Smooth muscle cell (in vitro differentiated cells): ENCODE measurements around the gene POLDIP2. TPM values are rescaled to one million over a fixed set of nuclear protein-coding genes. Genes with fewer than 3 reads are reported as not detected.

Experiments
- DNase-seq: peaks from one replicate; lab custom pipeline; 2025; ENCODE audit not compliant: unreplicated experiment; lab: John Stamatoyannopoulos, UW
- H2AFZ ChIP-seq: fragments of 200-600 bp; sonication (generic); 2 replicates; pipeline ENCODE4 v1.6.0; 2016; ENCODE audit warnings: antibody characterized with exemption, low read depth, mild to moderate bottlenecking
- H3F3A ChIP-seq: fragments of 200-600 bp; sonication (generic); 2 replicates; pipeline ENCODE4 v1.6.0; 2017; ENCODE audit warnings: antibody characterized with exemption, low read depth
- H3K27ac ChIP-seq: fragments of 200-600 bp; sonication (generic); 2 replicates; pipeline ENCODE4 v1.5.1; 2016; ENCODE audit warnings: low read depth, mild to moderate bottlenecking
- H3K27me3 ChIP-seq: fragments of 200-600 bp; sonication (generic); 2 replicates; pipeline ENCODE4 v1.6.1; 2016; ENCODE audit warnings: low read depth, mild to moderate bottlenecking
- H3K36me3 ChIP-seq: fragments of 200-600 bp; sonication (generic); 2 replicates; pipeline ENCODE4 v1.5.1; 2016; ENCODE audit warnings: low read depth
- H3K4me1 ChIP-seq: fragments of 200-600 bp; sonication (generic); 2 replicates; pipeline ENCODE4 v1.5.1; 2016; ENCODE audit warnings: low read depth
- H3K4me2 ChIP-seq: fragments of 200-600 bp; sonication (generic); 2 replicates; pipeline ENCODE4 v1.6.0; 2016; ENCODE audit warnings: mild to moderate bottlenecking
- H3K4me3 ChIP-seq: fragments of 200-600 bp; sonication (generic); 2 replicates; pipeline ENCODE4 v1.5.1; 2016; ENCODE audit warnings: mild to moderate bottlenecking
- H3K79me2 ChIP-seq: fragments of 200-600 bp; sonication (generic); 2 replicates; pipeline ENCODE4 v1.6.0; 2016; ENCODE audit warnings: low read depth, mild to moderate bottlenecking
- H3K9ac ChIP-seq: fragments of 200-600 bp; sonication (generic); 2 replicates; pipeline ENCODE4 v1.6.0; 2016; ENCODE audit warnings: low read depth
- H3K9me3 ChIP-seq: fragments of 200-600 bp; sonication (generic); replicated peaks from 2 replicates; pipeline ENCODE4 v1.5.1; 2016; ENCODE audit warnings: low read depth
- H4K20me1 ChIP-seq: fragments of 200-600 bp; sonication (generic); 2 replicates; pipeline ENCODE4 v1.6.0; 2016; ENCODE audit warnings: low read depth
- WGBS: methylation state at CpG from one replicate; pipeline ENCODE4 v1.1.7; 2016; ENCODE audit warnings: low lambda C conversion rate; 5-methylcytosine and 5-hydroxymethylcytosine counted together
- polyA plus RNA-seq: library from polyadenylated mRNA; unstranded; fragments of >200 nt; fragmentation: Nextera tagmentation; extraction: Ambion mirVana; gene quantifications from 2 replicates; pipeline ENCODE4 v1.2.1, GENCODE V29; 2016
- total RNA-seq: library from RNA; depleted of rRNA; stranded (reverse); fragments of >200 nt; gene quantifications from 2 replicates; pipeline ENCODE4 v1.2.3, GENCODE V29; 2014
- TF ChIP-seq, protein P1 (sequence below): fragments of 200-600 bp; sonication (generic); IDR thresholded peaks from 2 replicates; pipeline ENCODE4 v1.5.1; 2017; ENCODE audit warnings: borderline replicate concordance, mild to moderate bottlenecking, antibody characterized with exemption; ENCODE audit not compliant: insufficient read depth, poor library complexity, severe bottlenecking

Gene POLDIP2
- total and polyA plus RNA-seq, 2 experiments from 2014 or later = 52.6 to 83.2 TPM

DNA sequence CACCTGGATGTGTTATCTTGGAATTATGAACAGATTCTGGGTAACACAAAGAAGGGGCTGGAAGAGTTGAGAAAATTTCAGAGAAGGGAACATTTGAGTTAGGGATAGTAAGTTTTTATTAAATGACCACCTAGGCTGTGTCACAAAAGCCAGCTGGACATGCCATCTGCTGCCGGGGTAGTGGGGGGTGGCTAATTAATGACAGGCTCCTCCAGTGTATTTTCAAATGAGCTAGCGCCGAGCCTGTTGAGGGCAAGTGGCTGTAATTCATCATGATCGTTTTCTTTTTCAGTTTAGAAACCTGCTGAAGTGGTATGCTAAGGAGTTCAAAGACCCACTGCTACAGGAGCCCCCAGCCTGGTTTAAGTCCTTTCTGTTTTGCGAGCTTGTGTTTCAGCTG, 32.1 kb downstream of the POLDIP2 start:
- 92% methylated on average over 5 of the region's 5 CpGs for WGBS
- Histone ChIP-seq H2AFZ (no peak overlapping the region), H3K9me3 (no peaks in the 10 kb centered on the region), H3K4me2 (no peak overlapping the region), H4K20me1 (no peaks in the 10 kb centered on the region), H3K36me3 (peaks cover 7% of the 10 kb centered on the region), H3K79me2 (peaks cover 33% of the 10 kb centered on the region), H3K27ac (no peak overlapping the region), H3K4me1 (peaks cover 3% of the 10 kb centered on the region), H3K4me3 (no peak overlapping the region), H3K9ac (no peak overlapping the region), H3K27me3 (no peaks in the 10 kb centered on the region), H3F3A (no peaks in the 10 kb centered on the region)
- DNase-seq = no peak
- TF ChIP-seq, protein P1, sequence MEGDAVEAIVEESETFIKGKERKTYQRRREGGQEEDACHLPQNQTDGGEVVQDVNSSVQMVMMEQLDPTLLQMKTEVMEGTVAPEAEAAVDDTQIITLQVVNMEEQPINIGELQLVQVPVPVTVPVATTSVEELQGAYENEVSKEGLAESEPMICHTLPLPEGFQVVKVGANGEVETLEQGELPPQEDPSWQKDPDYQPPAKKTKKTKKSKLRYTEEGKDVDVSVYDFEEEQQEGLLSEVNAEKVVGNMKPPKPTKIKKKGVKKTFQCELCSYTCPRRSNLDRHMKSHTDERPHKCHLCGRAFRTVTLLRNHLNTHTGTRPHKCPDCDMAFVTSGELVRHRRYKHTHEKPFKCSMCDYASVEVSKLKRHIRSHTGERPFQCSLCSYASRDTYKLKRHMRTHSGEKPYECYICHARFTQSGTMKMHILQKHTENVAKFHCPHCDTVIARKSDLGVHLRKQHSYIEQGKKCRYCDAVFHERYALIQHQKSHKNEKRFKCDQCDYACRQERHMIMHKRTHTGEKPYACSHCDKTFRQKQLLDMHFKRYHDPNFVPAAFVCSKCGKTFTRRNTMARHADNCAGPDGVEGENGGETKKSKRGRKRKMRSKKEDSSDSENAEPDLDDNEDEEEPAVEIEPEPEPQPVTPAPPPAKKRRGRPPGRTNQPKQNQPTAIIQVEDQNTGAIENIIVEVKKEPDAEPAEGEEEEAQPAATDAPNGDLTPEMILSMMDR = no peak

- H2AFZ ChIP-seq = no peak overlapping the region
- no peak overlapping the region for H3K9ac ChIP-seq
- TF ChIP-seq, protein P1 = no peak
- no peak overlapping the region for H3K4me3 ChIP-seq
- no peaks in the 10 kb centered on the region for H4K20me1 ChIP-seq
- peaks cover 7% of the 10 kb centered on the region for H3K4me1 ChIP-seq
- no peaks in the 10 kb centered on the region for H3K27me3 ChIP-seq
- H3K4me2 ChIP-seq = no peak overlapping the region
- WGBS = 99% methylated on average over 3 of the region's 3 CpGs
- no peak for DNase-seq
- peaks cover 37% of the 10 kb centered on the region for H3K79me2 ChIP-seq
- H3K27ac ChIP-seq = no peak overlapping the region
- H3F3A ChIP-seq = no peaks in the 10 kb centered on the region
- H3K9me3 ChIP-seq = no peaks in the 10 kb centered on the region
- peaks cover 7% of the 10 kb centered on the region for H3K36me3 ChIP-seq
Observed at GRCh38 chr17:28324781-28325180, 32.5 kb downstream of the POLDIP2 start.

DNA sequence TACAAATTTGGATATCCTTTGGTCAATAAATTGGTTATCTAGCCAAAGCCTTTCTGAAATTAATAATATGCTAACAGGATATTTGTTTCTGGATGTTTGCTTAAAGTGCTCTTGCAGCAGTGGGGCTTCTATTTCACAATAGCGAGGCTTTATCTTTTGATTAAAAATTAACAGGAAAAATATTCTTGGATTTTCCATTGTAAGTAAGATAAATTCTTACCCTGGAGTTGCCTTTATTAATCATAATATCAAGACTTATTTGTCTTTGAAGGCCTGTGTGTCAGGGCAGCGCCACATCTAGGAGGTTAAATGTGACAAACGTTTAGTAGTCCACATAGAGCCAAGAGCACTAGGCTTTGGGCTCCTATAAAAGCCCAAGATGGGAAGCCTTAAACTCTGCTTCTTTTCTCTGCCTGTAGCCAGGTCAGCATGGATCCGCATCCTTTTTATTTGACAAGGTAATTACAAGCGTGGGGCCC, 33.0 kb downstream of the POLDIP2 start:
- H2AFZ ChIP-seq = no peak overlapping the region
- H3K9me3 ChIP-seq = no peaks in the 10 kb centered on the region
- H3K27ac ChIP-seq = no peak overlapping the region
- DNase-seq = no peak
- H3K36me3 ChIP-seq = peaks cover 7% of the 10 kb centered on the region
- no peaks in the 10 kb centered on the region for H3F3A ChIP-seq
- WGBS = 87% methylated on average over 5 of the region's 5 CpGs
- no peak overlapping the region for H3K4me3 ChIP-seq
- H3K79me2 ChIP-seq = peaks cover 38% of the 10 kb centered on the region
- TF ChIP-seq, protein P1 = no peak
- peaks cover 10% of the 10 kb centered on the region for H3K4me1 ChIP-seq
- H3K27me3 ChIP-seq = no peaks in the 10 kb centered on the region
- H3K9ac ChIP-seq = no peak overlapping the region
- no peaks in the 10 kb centered on the region for H4K20me1 ChIP-seq
- H3K4me2 ChIP-seq = no peak overlapping the region

DNA sequence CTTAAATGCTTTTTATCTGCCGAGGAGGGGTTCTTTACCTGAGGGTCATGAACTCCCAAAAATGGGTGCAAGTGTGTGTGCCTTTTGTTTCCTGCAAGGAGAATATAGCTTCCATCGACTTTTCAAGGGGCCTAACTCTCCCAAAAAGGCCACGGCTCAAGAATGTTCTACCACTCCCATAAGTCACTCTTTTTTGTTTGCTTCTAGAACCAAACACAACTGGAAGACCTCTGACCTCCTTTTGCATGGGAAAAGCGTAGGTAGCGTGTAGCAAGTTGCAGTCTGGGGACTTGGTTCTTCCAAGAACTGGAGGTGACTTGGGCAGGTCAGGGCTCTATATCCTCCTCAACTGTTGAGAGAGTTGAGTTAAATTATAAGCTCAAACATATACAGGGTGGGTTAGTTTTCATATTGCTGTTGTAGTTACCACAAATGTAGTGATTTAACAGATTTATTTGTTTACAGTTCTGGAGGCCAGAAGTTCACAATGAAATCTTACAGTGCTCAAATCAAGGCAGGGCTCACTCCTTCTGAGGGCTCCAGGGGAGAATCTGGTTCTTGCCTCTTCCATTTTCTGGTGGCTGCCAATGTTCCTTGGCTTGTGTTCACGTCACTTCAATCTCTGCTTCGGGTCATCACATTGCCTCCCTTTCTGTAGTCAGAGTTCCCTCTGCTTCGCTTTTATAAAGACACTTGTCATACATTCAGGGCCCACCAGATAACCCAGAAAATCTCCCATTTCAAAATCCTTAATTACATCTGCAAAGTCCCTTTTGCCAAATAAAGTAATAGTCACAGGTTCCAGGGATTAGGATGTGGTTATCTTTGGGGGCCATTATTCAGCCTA, 36.9 kb downstream of the POLDIP2 start:
- no peak for DNase-seq
- peaks cover 3% of the 10 kb centered on the region for H3F3A ChIP-seq
- no peaks in the 10 kb centered on the region for H4K20me1 ChIP-seq
- H3K27ac ChIP-seq = no peak overlapping the region
- H3K27me3 ChIP-seq = no peaks in the 10 kb centered on the region
- no peaks in the 10 kb centered on the region for H3K9me3 ChIP-seq
- H3K9ac ChIP-seq = peak overlapping the region; percentile 34
- peak overlapping the region; percentile 58 for H3K4me3 ChIP-seq
- peaks cover 14% of the 10 kb centered on the region for H3K4me1 ChIP-seq
- H3K79me2 ChIP-seq = peaks cover 38% of the 10 kb centered on the region
- WGBS = 58% methylated on average over 8 of the region's 8 CpGs
- H3K36me3 ChIP-seq = no peaks in the 10 kb centered on the region
- peak overlapping the region; percentile 86 for H2AFZ ChIP-seq
- TF ChIP-seq, protein P1 = no peak
- peak overlapping the region; percentile 90 for H3K4me2 ChIP-seq
